ENCODE results near the gene TAC4. TPM values are rescaled to one million over a fixed set of nuclear protein-coding genes. Genes with fewer than 3 reads are reported as not detected.

TAC4 gene
- total RNA-seq, 1 experiment from 2014 or later = not detected

GRCh38 chr17:49869038-49869374 is 21.1 kb upstream of the TAC4 start:
- BruUV-seq (replicated peaks) = no TSS peak
- Mint-ChIP-seq H3K4me3 (ENCODE audit: low read depth, unreplicated experiment) (no peak overlapping the region), H3K9me3 (ENCODE audit: low read depth, unreplicated experiment) (no peaks in the 10 kb centered on the region), H3K27me3 (ENCODE audit: unreplicated experiment) (peaks cover 60% of the 10 kb centered on the region), H3K27ac (ENCODE audit: unreplicated experiment) (no peak overlapping the region), H3K4me1 (ENCODE audit: low read depth, unreplicated experiment) (no peaks in the 10 kb centered on the region), H3K36me3 (ENCODE audit: insufficient read depth, unreplicated experiment) (peaks cover 5% of the 10 kb centered on the region)
- DNase-seq = no peak
- CTCF ChIA-PET = interaction anchor here (0.5 kb wide), 1 partner anchor 54 kb away, joined by 3 read pairs; no protein-coding TSS in a partner anchor
- TF ChIP-seq, protein P1, sequence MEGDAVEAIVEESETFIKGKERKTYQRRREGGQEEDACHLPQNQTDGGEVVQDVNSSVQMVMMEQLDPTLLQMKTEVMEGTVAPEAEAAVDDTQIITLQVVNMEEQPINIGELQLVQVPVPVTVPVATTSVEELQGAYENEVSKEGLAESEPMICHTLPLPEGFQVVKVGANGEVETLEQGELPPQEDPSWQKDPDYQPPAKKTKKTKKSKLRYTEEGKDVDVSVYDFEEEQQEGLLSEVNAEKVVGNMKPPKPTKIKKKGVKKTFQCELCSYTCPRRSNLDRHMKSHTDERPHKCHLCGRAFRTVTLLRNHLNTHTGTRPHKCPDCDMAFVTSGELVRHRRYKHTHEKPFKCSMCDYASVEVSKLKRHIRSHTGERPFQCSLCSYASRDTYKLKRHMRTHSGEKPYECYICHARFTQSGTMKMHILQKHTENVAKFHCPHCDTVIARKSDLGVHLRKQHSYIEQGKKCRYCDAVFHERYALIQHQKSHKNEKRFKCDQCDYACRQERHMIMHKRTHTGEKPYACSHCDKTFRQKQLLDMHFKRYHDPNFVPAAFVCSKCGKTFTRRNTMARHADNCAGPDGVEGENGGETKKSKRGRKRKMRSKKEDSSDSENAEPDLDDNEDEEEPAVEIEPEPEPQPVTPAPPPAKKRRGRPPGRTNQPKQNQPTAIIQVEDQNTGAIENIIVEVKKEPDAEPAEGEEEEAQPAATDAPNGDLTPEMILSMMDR (IDR thresholded peaks at IDR 0.05; ENCODE audit: unreplicated experiment) = no peak
- intact Hi-C loops (cut with micrococcal nuclease; ENCODE audit: unreplicated experiment) = no loop called here

GRCh38 chr17:49866882-49867413 is 19.1 kb upstream of the TAC4 start:
- no peak overlapping the region for H3K27ac Mint-ChIP-seq (ENCODE audit: unreplicated experiment)
- TF ChIP-seq, protein P1 (IDR thresholded peaks at IDR 0.05; ENCODE audit: unreplicated experiment) = no peak
- no peak overlapping the region for H3K4me3 Mint-ChIP-seq (ENCODE audit: low read depth, unreplicated experiment)
- CTCF ChIA-PET = no interaction called here
- peaks cover 68% of the 10 kb centered on the region for H3K27me3 Mint-ChIP-seq (ENCODE audit: unreplicated experiment)
- intact Hi-C loops (cut with micrococcal nuclease; ENCODE audit: unreplicated experiment) = no loop called here
- H3K4me1 Mint-ChIP-seq (ENCODE audit: low read depth, unreplicated experiment) = no peaks in the 10 kb centered on the region
- no peak for DNase-seq
- no peaks in the 10 kb centered on the region for H3K9me3 Mint-ChIP-seq (ENCODE audit: low read depth, unreplicated experiment)
- no TSS peak for BruUV-seq (replicated peaks)
- H3K36me3 Mint-ChIP-seq (ENCODE audit: insufficient read depth, unreplicated experiment) = peaks cover 5% of the 10 kb centered on the region

- Mint-ChIP-seq H3K36me3 (ENCODE audit: insufficient read depth, unreplicated experiment) (peaks cover 9% of the 10 kb centered on the region), H3K4me3 (ENCODE audit: low read depth, unreplicated experiment) (no peak overlapping the region), H3K27ac (ENCODE audit: unreplicated experiment) (no peak overlapping the region), H3K27me3 (ENCODE audit: unreplicated experiment) (peaks cover 77% of the 10 kb centered on the region), H3K9me3 (ENCODE audit: low read depth, unreplicated experiment) (no peaks in the 10 kb centered on the region), H3K4me1 (ENCODE audit: low read depth, unreplicated experiment) (peaks cover 6% of the 10 kb centered on the region)
- no peak for DNase-seq
- no TSS peak for BruUV-seq (replicated peaks)
- intact Hi-C loops (cut with micrococcal nuclease; ENCODE audit: unreplicated experiment) = no loop called here
- TF ChIP-seq, protein P1 (IDR thresholded peaks at IDR 0.05; ENCODE audit: unreplicated experiment) = no peak
- CTCF ChIA-PET = no interaction called here
Observed at GRCh38 chr17:49866019-49866380, 18.1 kb upstream of the TAC4 start.

DNA sequence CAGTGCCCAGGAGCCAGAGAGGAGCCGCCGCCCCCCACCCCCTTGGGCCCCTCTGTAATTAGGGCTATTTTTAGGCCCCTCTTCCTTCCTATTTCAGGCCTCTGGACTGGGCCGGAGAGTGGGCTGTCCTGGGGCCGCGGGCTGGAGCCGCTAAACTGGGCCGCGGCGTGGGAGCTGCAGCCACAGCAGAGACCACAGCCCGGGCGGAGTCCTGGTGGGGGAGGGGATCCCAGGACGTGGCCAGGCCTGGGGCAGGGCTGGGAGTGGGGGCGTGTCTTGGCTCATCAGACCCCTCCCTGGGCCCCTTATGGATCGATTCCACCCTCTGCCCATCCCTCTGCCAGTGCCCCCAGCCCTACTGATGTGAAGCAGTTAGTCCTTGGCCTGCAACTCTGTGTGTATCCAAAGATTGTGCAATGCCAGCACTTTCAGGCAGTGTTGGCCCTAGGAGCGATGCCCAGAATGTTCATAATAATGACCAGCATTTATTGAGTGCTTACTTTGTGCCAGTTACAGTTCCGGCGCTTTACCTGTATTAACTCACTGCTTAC is 15.0 kb upstream of the TAC4 start:
- CTCF ChIA-PET = interaction anchor here (6.3 kb wide), 1 partner anchor 134 kb away, joined by 123 read pairs; the partner anchor contains the start of gene DLX3
- peaks cover 78% of the 10 kb centered on the region for H3K27me3 Mint-ChIP-seq (ENCODE audit: unreplicated experiment)
- H3K27ac Mint-ChIP-seq (ENCODE audit: unreplicated experiment) = no peak overlapping the region
- TF ChIP-seq, protein P1 (IDR thresholded peaks at IDR 0.05; ENCODE audit: unreplicated experiment) = no peak
- H3K4me1 Mint-ChIP-seq (ENCODE audit: low read depth, unreplicated experiment) = peaks cover 10% of the 10 kb centered on the region
- intact Hi-C loops (cut with micrococcal nuclease; ENCODE audit: unreplicated experiment) = no loop called here
- H3K9me3 Mint-ChIP-seq (ENCODE audit: low read depth, unreplicated experiment) = no peaks in the 10 kb centered on the region
- BruUV-seq (replicated peaks) = no TSS peak
- peaks cover 11% of the 10 kb centered on the region for H3K36me3 Mint-ChIP-seq (ENCODE audit: insufficient read depth, unreplicated experiment)
- no peak for DNase-seq
- no peak overlapping the region for H3K4me3 Mint-ChIP-seq (ENCODE audit: low read depth, unreplicated experiment)
